GM12864 (cell line): ENCODE data around the gene ATP5MC2.
"Not testable (repeated sequence)": the region's sequence is repeated elsewhere in the genome, so short reads cannot be mapped to it uniquely, and the experiment has no call there.

Experiments
- DNase-seq: peaks from one replicate; pipeline ENCODE4 v3.0.0-alpha.2; 2011; ENCODE audit warnings: low read depth
- H3K4me3 ChIP-seq: 2 replicates; pipeline ENCODE4 v1.5.1; 2011; ENCODE audit warnings: mild to moderate bottlenecking, low read depth, low read length, control low read depth
- TF ChIP-seq, protein P1 (sequence below): IDR thresholded peaks from 2 replicates; pipeline ENCODE4 v1.5.1; 2011; ENCODE audit warnings: low read depth, mild to moderate bottlenecking, moderate library complexity, low read length, control low read depth, inconsistent platforms; ENCODE audit errors: missing control alignments

ATP5MC2 gene

DNA sequence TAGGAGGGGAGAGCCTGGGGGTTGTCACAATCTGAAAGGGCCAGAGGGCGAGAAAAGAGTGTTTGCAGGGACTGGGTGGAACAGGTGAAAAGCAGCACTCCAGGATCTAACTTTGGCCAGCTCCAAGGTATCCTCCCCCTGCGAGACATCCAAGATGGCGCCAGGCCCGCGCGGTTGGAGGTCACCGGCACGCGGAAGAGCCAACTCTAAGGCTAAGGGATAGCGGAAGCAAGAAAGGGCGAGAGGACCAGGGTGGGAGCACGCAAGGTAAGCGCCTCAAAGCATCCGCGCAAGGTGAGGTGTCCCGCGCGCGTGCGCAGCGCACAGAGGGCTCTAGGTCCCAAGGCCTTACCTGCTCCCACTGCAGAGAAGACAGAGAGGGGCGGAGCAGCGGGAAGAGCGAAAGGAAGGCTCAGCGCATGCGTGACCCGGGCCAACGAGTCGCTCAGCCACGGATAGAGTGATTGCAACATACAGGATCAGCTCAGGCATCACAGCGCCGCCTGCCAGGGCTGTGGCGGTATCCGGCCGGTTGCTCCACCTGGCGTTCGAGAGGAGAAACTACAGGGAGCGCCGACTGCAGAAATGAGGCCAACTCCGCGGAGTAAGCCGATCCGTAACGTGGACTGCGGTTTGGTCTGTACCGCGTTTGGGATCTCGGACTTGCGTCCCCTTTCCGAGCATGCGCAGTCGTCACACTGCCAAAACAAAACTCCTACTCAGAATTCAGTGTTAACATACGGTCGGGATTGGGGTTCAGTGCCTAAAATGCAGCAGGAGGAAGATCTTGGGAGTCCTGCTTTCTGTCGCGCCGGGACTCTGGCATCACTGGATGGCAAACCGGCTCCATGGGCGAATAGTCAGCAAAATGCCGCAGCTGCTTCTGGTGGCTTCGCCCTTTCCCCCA is at the start of gene ATP5MC2:
Gene ATP5MC2, minus strand, starts transcription at position 383 of the 907 bp plus-strand sequence. CDS start 3,469 bp downstream, outside the sequence.
- peak within 1 kb of the TSS; percentile 91 for H3K4me3 ChIP-seq
- peak; percentile 96 for DNase-seq
- TF ChIP-seq, protein P1, sequence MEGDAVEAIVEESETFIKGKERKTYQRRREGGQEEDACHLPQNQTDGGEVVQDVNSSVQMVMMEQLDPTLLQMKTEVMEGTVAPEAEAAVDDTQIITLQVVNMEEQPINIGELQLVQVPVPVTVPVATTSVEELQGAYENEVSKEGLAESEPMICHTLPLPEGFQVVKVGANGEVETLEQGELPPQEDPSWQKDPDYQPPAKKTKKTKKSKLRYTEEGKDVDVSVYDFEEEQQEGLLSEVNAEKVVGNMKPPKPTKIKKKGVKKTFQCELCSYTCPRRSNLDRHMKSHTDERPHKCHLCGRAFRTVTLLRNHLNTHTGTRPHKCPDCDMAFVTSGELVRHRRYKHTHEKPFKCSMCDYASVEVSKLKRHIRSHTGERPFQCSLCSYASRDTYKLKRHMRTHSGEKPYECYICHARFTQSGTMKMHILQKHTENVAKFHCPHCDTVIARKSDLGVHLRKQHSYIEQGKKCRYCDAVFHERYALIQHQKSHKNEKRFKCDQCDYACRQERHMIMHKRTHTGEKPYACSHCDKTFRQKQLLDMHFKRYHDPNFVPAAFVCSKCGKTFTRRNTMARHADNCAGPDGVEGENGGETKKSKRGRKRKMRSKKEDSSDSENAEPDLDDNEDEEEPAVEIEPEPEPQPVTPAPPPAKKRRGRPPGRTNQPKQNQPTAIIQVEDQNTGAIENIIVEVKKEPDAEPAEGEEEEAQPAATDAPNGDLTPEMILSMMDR, result peak; percentile 99

GRCh38 chr12:53722450-53723041 is 46.7 kb upstream of the ATP5MC2 start:
- DNase-seq, result peak; percentile 58
- TF ChIP-seq, protein P1, result no peak
- no peak overlapping the region for H3K4me3 ChIP-seq

GRCh38 chr12:53720946-53721345 is 45.1 kb upstream of the ATP5MC2 start:
- TF ChIP-seq, protein P1, result no peak
- no peak for DNase-seq

DNA sequence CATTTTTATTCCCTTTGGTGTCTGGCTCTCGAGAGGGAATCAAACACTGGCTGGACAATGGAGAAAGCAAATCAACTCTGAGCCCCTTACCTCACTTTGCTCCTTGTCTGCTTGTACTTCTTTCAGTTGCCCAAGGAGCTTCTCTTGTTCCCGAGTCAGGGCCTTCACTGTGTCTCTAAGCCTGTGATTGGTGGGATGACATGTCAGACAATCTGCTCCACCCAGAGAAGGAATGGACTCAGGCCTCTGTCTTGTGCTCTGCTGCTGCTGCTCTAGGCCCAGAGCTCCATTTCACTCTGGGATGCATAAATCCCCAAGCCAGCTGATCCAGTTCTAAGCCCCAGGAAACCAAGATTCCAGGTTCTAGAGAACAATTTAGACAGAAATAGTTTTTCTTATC is 43.8 kb upstream of the ATP5MC2 start:
- no peak overlapping the region for H3K4me3 ChIP-seq
- no peak for DNase-seq
- TF ChIP-seq, protein P1, result no peak

More at GRCh38 chr12:53720946-53721345, 45.1 kb upstream of the ATP5MC2 start:
- no peak overlapping the region for H3K4me3 ChIP-seq

DNA sequence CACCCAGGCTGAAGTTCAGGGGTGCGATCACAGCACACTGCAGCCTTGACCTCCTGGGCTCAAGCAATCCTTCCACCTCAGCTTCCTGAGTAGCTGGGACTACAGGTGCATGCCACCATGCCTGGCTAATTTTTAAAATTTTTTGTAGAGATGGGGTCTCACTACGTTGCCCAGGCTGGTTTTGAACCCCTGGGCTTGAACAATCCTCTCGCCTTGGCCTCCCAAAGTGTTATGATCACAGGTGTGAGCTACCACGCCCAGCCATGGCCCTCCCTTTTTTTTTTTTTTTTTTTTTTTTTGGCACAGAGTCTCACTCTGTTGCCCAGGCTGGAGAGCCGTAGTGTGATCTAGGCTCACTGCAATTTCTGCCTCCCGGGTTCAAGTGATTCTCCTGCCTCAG is 42.7 kb upstream of the ATP5MC2 start:
- not testable (repeated sequence) for DNase-seq, H3K4me3 ChIP-seq

- H3K4me3 ChIP-seq, result no peak overlapping the region
- TF ChIP-seq, protein P1, result no peak
Measured at GRCh38 chr12:53717319-53717718, 41.4 kb upstream of the ATP5MC2 start.

GRCh38 chr12:53714004-53714403 is 38.1 kb upstream of the ATP5MC2 start:
- no peak for DNase-seq
- H3K4me3 ChIP-seq, result no peak overlapping the region
- TF ChIP-seq, protein P1, result no peak

More at GRCh38 chr12:53717319-53717718, 41.4 kb upstream of the ATP5MC2 start:
- no peak for DNase-seq
